Activated CD4-positive, alpha-beta T cell treated with anti-CD3 and anti-CD28 coated beads for 48 hours (primary cell): ENCODE results near the gene SCD5.

Experiments used
- DNase-seq: peaks from one replicate; pipeline ENCODE4 v3.0.0-alpha.2; 2020

Gene SCD5

DNA sequence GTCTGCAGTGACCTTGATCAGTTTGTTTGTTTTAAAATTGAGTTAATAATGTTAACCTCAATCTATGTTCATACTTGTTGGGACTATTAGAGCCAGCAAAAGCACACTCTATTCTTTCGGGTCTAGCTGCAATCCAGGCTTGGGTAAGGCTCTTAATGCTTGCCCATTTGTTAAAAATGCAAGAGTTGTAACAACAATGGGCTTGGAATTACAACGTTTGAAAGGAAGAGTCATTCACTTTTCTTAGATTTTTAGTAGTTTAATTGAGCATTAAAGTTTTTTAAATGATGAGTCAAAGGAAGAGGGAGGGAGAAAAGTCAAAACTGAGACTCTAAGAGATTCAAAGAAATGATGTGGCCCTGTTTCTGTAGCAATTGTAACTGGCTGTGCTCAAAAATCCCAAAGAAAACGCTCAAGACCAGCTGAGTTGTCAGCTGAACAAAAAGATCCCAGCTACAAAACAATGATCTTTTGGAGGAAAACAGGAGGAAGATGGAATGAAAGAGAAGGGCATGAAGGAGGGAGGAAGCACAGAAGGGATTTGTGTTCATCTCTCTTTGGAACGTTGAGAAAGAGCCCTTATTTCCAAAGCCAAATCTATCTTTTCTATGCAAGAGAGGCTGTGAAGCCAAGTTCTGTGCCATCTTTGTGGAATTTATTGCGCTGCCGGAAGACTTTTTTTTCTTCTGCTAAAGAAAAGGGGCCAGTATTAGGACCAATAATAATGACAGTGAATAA is 5.5 kb downstream of the SCD5 start:
- no peak for DNase-seq

DNA sequence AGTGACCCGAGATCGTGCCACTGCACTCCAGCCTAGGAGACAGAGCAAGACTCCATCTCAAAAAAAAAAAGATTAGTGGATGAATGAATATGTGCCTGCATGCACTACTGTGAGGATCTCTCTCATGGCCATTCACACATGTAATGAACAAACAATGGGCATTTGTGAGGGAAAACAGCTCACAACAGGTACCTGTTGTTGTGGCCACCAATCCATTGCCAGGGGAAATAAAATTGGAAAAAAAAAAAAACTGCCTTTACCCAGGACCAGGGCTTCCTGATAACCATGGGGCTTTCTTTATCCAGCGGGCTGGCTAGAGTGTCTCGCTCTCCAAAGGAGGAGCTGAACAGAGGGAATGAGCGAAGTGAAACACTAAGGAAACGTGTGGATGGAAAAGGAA is 7.4 kb downstream of the SCD5 start:
- no peak for DNase-seq

GRCh38 chr4:82790060-82790660 is 8.4 kb downstream of the SCD5 start:
- no peak for DNase-seq

DNA sequence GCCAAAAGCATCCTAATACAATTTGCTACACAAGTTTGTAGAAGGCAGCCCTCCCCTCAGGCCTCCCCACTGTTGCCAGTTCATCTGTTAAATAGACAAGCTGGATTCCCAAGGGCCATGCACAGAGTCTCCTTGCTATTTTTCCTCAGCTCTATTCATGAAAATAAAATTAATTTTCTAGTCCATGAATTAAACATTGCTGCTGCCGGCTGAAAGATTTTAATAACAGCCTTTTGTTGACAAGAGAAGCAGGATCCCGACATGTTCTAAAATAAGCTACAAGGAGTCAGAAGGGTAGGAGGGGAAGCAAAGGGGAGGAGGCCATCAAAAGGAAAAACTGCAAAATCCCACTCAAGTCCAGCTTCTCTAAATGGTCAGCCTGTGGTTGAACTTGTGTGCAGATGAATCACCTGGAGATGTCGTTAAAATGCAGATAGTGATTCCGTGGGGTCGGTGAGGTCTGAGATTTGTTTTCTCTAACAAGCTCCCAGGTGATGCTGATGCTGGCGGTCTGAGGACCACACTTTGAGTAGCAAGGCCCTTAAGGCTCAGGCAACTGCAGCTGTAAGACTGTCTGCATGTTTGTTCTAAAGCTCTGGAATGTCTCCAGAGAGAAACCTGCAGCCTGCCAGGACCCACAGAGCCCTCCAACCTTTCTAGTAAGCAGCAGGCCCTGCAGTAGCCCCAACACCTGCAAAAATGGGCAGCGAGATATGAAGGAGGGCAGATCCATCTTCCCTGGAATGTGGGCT is 9.4 kb downstream of the SCD5 start:
- no peak for DNase-seq

- DNase-seq, result no peak
These were observed 11.3 kb downstream of the SCD5 start for GRCh38 chr4:82787342-82787741.

DNA sequence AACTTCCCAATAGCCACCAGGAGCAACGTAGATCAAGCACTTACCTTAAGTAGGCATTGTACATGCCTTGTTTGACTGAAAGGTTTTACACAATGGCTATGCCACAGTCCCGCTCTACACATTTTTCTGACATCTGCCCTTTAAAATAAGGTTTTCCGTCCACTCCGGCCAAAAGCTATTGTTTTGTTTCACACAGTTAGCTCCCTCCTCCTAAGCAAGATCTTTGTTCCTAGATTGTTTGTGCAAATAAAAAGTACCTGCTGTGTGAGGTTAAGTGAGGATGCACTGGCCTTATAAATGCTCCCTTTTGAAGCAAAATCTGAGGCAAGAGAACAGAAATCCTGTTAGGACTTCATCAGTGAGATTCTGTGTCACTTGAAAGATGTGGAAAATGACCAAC is 11.8 kb downstream of the SCD5 start:
- DNase-seq, result no peak

DNA sequence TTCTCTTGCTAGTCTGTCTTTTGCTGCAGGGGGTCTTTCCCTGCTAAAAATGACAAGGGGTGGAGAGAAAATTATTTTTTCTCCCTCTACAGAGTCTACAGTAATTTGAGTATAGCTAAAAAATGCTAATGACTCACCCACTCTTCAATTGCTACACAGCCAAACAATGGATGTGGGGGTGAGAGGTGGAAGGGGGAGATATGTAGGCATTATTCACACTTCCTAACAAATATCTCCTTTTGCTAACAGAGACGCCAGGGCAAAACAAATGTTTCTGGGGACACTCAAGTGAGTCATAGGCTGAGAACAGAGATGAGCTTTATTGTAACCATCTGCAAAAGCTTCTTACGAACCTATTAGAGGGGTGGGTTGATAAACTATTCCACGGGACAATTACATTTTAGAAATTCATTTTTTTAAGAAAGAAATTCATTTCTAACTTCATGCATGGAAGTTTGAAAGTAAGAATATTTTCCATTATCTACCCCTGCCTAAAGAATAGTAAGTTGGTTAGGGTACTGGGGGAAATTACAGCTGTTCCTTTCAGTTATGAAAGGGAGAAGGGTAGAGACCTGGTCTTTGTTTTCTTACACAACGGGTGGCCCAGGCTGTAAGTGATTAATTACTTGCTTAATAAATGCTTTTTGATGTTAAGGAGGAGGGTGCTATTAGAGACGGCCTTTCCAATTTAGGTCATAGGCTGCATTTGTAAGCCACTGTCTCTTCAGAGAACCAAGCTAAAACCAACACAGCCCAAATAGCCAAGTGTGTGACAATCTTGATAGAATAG is 12.8 kb downstream of the SCD5 start:
- no peak for DNase-seq

DNA sequence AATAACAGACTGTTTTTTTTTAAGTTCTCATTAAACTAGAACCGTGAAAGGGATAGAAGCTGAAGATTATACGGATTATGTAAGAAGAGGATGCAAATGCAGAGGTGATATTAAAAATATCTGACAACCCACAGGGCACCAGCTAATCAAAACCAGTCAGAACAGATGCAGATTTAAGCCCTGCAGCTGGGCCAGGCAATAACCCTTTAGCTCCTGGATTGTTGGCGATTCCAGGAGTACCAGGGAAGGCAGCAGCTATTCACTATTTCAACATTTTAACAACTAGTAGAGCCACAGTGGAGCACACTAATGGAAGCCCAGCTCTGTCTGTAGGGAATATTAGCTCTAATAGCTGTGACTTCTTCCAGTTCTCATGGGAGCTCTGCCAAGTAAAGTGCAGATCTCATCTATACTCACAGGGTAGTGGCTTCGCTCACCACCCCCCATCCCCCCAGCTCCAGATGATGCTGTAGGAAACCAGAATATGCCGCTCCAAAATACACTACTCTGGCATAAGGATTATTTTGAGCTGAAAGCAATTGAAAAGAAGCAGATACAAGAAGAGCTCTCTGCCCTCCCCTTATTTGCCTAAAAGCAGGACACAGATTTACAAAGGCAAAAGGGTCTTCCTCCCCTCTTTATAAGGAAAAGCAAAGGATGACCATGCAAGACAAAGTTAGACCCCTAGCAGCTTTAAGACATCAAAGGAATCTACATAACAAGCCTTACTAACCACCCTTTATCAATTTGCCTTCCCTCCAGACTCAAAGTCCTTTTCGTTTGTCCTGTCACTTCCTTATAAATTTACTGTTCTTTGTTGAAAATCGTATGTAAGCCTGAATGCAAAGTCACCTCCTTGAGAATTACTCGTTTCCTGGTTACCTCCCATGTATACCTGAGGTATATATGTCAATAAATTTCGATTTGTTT is 13.7 kb downstream of the SCD5 start:
- no peak for DNase-seq

- no peak for DNase-seq
These were observed 15.8 kb downstream of the SCD5 start for GRCh38 chr4:82782626-82783345.

DNA sequence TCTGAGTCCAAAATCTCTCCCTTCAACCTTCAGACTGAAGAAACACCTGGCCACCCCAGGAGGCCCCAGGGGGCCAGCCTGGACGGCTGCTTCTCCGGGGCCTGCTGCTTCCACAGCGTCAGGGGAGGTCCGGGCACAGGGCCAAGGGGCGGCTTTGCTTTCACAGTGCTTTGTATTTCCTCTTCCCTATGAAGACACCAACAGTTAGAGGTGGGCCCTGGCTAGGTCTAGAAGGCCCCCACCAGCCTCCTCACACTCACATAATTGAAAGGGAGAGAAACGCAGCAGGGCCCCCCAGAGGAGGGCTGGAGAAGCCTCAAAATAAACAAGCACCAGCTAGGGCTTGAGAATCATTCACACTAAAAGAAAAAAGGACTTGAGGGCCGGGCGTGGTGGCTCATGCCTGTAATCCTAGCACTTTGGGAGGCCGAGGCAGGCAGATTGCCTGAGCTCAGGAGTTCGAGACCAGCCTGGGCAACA is 17.8 kb downstream of the SCD5 start:
- DNase-seq, result no peak

- DNase-seq, result no peak
These were observed 18.3 kb downstream of the SCD5 start for GRCh38 chr4:82780170-82780751.

DNA sequence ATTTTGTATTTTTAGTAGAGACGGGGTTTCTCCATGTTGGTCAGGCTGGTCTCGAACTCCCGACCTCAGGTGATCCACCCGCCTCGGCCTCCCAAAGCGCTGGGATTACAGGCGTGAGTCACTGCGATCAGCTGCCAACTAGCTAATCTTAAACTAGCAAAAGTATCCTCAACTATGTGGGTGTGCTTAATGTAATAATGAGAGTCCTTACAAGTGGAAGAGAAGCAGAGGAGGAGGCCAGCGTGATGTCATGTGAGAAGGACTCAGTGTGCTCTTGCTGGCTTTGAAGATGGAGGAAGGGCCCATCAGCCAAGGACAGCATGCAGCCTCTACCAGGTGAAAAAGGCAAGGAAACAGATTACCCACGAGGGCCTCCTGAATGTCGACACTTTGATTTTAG is 19.6 kb downstream of the SCD5 start:
- no peak for DNase-seq

DNA sequence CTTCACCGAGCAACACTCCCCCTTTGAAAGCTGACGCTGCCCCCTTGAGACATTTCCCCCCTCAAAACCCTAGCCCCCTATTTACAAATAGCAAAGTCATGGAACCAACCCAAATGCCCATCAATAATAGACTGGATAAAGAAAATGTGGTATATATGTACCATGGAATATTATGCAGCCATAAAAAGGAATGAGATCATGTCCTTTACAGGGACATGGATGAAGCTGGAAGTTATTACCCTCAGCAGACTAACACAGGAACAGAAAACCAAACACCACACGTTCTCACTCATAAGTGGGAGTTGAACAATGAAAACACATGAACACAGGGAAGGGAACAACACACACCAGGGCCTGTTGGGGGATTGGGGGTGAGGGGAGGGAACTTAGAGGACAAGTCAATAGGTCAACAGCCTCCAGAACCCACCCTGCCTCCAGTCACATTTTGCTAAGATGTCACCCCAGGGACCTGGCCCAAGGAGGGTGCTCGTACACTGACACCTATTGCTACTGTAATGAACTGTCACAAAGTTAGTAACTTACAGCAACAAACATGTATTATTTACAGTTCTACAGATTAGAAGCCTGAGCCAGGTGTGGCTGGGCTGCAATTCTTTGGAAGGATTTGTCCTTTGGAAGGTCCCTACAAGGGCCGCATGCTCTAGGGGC is 20.6 kb downstream of the SCD5 start:
- no peak for DNase-seq

- DNase-seq, result no peak
These were observed 21.6 kb downstream of the SCD5 start for GRCh38 chr4:82776925-82777542.

- DNase-seq, result no peak
These were observed 23.4 kb downstream of the SCD5 start for GRCh38 chr4:82775243-82775642.

DNA sequence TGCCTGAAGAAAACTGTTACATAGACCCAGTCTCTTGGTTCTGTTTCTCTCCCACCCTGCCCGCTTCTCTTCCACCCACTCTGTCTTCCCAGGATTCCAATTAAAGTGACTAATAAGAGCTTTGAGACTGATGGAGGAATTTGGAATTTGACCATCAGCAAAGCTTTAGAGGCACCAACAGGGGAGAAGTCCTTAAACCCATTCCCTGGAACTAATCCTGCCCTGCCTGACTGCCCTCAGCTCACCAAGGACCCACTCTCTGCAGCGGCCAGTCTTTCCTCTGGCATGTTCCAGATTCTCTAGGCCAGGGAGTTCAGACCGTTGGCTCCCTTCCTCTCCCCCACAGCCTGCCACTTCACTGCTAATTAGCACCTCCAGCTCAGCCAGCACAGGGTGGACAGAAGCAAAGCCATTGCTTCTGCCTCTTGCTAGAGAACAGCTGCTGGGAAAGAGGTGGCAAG is 23.9 kb downstream of the SCD5 start:
- no peak for DNase-seq

GRCh38 chr4:82773057-82773456 is 25.5 kb downstream of the SCD5 start:
- DNase-seq, result no peak

DNA sequence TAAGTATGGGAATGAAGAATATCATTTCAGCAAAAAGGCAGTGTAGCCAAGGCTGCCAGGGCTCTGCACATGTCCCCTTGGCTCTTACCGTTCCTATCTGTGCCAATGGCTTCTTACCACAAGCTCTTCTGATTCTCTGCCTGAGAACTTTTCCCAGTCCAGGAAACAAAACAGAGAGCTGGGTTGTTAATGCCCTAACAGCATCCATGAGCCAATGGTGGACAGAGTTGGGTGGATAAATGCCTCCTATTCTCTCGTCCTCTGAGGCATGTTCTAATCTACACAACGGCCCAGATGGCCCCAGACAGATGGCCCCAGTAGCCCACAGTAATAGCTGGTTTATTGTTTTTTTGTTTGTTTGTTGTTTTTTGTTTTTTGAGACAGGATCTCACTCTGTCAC is 28.0 kb downstream of the SCD5 start:
- no peak for DNase-seq

DNA sequence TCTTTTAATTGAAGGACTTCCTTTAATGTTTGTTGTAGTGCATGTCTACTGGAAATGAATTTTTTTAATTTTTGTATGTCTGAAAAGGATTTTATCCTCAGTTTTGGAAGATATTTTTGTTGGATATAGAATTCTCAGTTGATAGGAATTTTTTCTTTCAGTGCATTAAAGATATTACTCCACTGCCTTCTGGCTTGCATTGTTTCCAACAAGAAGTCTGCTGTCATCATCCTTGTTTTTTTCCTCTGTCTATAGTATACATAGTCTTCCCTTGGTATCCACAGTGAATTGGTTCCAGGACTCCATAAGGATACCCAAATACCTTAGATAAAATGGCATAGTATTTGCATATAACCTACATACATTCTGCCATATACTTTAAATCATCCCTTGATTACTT is 33.5 kb downstream of the SCD5 start:
- DNase-seq, result no peak

GRCh38 chr4:82761229-82761628 is 37.4 kb downstream of the SCD5 start:
- no peak for DNase-seq
